Pancreas (tissue), 10 donors: ENCODE measurements around the gene RACGAP1. TPM values are rescaled to one million over a fixed set of nuclear protein-coding genes. Genes with fewer than 3 reads are reported as not detected.

Experiments
- ATAC-seq, 4 donors: fragments of 200-7000 bp; cut with Tn5 transposase; one replicate each; pipeline versions ENCODE4 v1.8.0 to v1.9.1; 2020; ENCODE audit warnings: mild to moderate bottlenecking in 4 of 4, moderate library complexity in 4 of 4
- DNase-seq, 6 donors: peaks; one replicate each; pipeline ENCODE4 v3.0.0-alpha.2; 2020
- FAIRE-seq: peaks from 2 replicates; lab custom pipeline; 2012; peaks lifted over from hg19 to GRCh38; lab: Jason Lieb, UNC
- H3K27ac ChIP-seq, 4 donors: fragments of 200-600 bp; sonication (generic); 1 replicate in 3 of 4; 2 replicates in 1 of 4; pipeline versions ENCODE4 v1.5.0 to v1.8.0; 2020
- H3K27me3 ChIP-seq, 4 donors: fragments of 200-600 bp; one replicate each; pipeline ENCODE4 v1.8.0; 2021
- H3K36me3 ChIP-seq, 3 donors: fragments of 200-600 bp; sonication (generic) in 1 of 3; one replicate each; pipeline versions ENCODE4 v1.5.0 to v1.8.0; 2020 to 2021
- H3K4me1 ChIP-seq, 3 donors: fragments of 200-600 bp; one replicate each; pipeline ENCODE4 v1.8.0; 2021
- H3K4me3 ChIP-seq, 4 donors: fragments of 200-600 bp; sonication (generic) in 2 of 4; one replicate each; pipeline versions ENCODE4 v1.5.0 to v1.8.0; 2020 to 2021
- H3K9me3 ChIP-seq, 4 donors: fragments of 200-600 bp; one replicate each; pipeline ENCODE4 v1.8.0; 2021
- CTCF ChIP-seq, 4 donors: fragments of 200-600 bp; sonication (generic) in 3 of 4; IDR thresholded peaks; one replicate each; pipeline versions ENCODE4 v1.5.0 to v1.8.0; 2021; ENCODE audit warnings: antibody characterized with exemption in 4 of 4
- WGBS, 2 donors: extraction: QIAGEN DNeasy Blood & Tissue Kit; methylation state at CpG; one replicate each; pipeline ENCODE4 v1.1.7; 2013; 5-methylcytosine and 5-hydroxymethylcytosine counted together
- intact Hi-C, 3 donors: fragments of 100-400 bp; cut with DNase I; formaldehyde crosslinking; loops; one replicate each; pipeline versions ENCODE4 v1.11.1 to v1.14.2; 2022
- polyA plus RNA-seq, 2 donors: library from polyadenylated mRNA; stranded (reverse); fragments of 200-250 nt; gene quantifications; one replicate each; pipeline ENCODE4 v1.2.3, GENCODE V29; 2013
- total RNA-seq, 6 donors: library from RNA; stranded (reverse); fragmentation: NEBNext Ultra II Directional in 4 of 6; extraction: Animal tissue kit (Norgen Biotek cat#: 25700) in 4 of 6; gene quantifications; one replicate each; pipeline versions ENCODE4 v1.2.1 to v1.2.4, GENCODE V29; 2021 to 2023
- donor health status: healthy with polysubstance abuse.
- donor health status: DM: no; HTN: no; CAD: no; lungs with moderate emphysema.
- donor health status: DM: no; HTN: no; CAD: no.
- donor health status: control.
- donor health status: control.
- donor health status: Bipolar disorder and iron deficiency.
- donor health status: DM: yes; HTN: yes; CAD: no.
- donor health status: DM: no; HTN: no; CAD: no.
- donor health status: DM: no; HTN: no; CAD: no.
- donor health status: DM: yes; HTN: yes; CAD: no.

The RACGAP1 gene
- total and polyA plus RNA-seq, 8 donors: 0.72 to 6.3 (median 2.4) TPM

- Histone ChIP-seq H3K36me3 (no peaks in the 10 kb centered on the region), H3K27ac (peak overlapping the region in 1 of 4 donors; percentile 62), H3K9me3 (no peaks in the 10 kb centered on the region), H3K4me1 (peaks cover 6 to 11% (median 9%) of the 10 kb centered on the region in 3 donors), H3K27me3 (peaks cover 0 to 5% (median 0%) of the 10 kb centered on the region in 4 donors), H3K4me3 (no peak overlapping the region)
- DNase-seq: no peak
- intact Hi-C loops: no loop called here
- 84 to 88% methylated on average over 17 of the region's 17 CpGs for WGBS, 2 donors
- ATAC-seq: no peak
- no peak for FAIRE-seq
- TF ChIP-seq CTCF (IDR thresholded peaks at IDR 0.05): no peak
Measured at GRCh38 chr12:49963976-49964815, 61.1 kb downstream of the RACGAP1 start.

DNA sequence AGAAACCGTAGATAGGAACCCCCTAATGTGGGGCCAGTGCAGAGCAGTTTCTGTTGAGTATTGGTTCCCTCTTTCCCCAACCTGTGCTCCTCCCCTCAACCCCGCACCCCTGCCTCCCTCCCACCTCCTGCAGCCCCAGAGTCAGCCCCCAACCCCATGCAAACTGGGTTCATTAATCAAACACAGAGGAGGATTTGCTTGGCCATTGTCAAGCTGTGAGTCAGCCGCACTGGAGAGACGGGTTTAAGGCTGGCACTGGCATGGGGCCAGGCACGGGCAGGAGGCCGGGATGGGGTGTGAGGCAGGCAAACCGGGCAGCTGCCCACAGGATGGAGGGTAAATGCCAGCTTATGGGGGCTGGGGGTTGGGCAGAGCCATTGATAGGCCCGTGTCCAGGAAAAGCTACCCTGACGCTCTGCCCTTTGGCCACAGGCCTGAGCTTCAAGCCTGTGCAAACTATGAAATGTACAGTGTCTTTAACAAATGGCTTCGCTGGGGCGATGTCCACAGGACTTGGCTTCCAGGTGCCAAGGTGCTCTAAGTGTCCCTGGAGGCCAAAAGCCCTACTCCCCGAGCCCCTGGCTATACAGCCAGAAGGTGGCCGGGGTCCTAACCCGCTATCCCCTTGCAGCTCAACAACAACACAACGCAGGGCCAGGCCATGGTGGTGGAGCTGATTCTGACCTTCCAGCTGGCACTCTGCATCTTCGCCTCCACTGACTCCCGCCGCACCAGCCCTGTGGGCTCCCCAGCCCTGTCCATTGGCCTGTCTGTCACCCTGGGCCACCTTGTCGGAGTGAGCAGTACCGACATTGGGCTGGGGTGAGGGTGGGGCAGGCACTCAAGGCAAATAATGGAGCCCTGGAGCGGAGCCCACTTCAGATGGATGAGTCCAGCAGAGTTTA lies 62.2 kb downstream of the RACGAP1 start:
- peak overlapping the region in 2 of 4 donors; percentile 55 to 62 for H3K27ac ChIP-seq
- no peak for FAIRE-seq

DNA sequence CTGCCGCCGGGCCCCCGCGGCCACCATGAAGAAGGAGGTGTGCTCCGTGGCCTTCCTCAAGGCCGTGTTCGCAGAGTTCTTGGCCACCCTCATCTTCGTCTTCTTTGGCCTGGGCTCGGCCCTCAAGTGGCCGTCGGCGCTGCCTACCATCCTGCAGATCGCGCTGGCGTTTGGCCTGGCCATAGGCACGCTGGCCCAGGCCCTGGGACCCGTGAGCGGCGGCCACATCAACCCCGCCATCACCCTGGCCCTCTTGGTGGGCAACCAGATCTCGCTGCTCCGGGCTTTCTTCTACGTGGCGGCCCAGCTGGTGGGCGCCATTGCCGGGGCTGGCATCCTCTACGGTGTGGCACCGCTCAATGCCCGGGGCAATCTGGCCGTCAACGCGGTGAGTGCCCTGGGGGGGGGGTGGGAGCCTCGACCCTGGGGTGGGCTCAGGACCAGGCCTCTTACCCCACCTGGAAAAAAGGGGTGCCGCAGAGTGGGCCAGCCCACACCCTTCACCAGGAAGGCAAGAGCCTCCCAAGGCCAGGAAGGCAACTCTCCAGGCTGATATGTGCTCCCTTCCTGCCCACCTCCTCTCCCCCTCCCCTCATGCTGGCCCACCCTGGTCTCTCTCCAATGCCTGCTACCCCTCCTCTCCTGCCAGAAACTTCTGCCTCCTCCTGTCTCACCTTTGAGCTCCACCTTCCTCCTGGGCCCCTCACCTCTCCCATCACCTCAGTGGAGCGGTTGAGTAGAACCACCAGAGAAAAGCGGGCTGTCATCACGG lies 63.1 kb downstream of the RACGAP1 start:
- Histone ChIP-seq H3K4me1 (peaks cover 6 to 11% (median 6%) of the 10 kb centered on the region in 3 donors), H3K4me3 (no peak overlapping the region), H3K9me3 (no peaks in the 10 kb centered on the region), H3K36me3 (no peaks in the 10 kb centered on the region), H3K27ac (peak overlapping the region in 2 of 4 donors; percentile 53 to 62), H3K27me3 (peaks cover 0 to 8% (median 0%) of the 10 kb centered on the region in 4 donors)
- 76 to 78% methylated on average over 32 to 37 of the region's 37 CpGs for WGBS, 2 donors
- no peak for TF ChIP-seq CTCF (IDR thresholded peaks at IDR 0.05)
- ATAC-seq: no peak
- no peak for DNase-seq
- intact Hi-C loops: no loop called here
- FAIRE-seq: no peak

More for the DNA sequence above, 62.2 kb downstream of the RACGAP1 start:
- TF ChIP-seq CTCF (IDR thresholded peaks at IDR 0.05): no peak
- Histone ChIP-seq H3K36me3 (no peaks in the 10 kb centered on the region), H3K9me3 (no peaks in the 10 kb centered on the region), H3K4me3 (no peak overlapping the region), H3K4me1 (peaks cover 6 to 11% (median 9%) of the 10 kb centered on the region in 3 donors), H3K27me3 (peaks cover 0 to 8% (median 0%) of the 10 kb centered on the region in 4 donors)
- DNase-seq: peak; percentile 85 to 97 (median 94)
- ATAC-seq: peak; percentile 68 to 77 (median 72)
- WGBS, 2 donors: 47 to 48% methylated on average over 21 of the region's 21 CpGs
- intact Hi-C loops: no loop called here

GRCh38 chr12:49961111-49961922 lies 64.0 kb downstream of the RACGAP1 start, which contains the start of gene AQP5:
Gene AQP5 (plus strand): TSS chr12:49961872. CDS start chr12:49962018, 146 bp downstream.
- H3K27ac ChIP-seq: peak within 1 kb of the TSS in 2 of 4 donors; percentile 53 to 62
- H3K36me3 ChIP-seq: no peaks in the 10 kb centered on the region
- no peak for FAIRE-seq
- WGBS, 2 donors: 7 to 8% methylated on average over 59 to 111 of the region's 111 CpGs
- DNase-seq: peak in 2 of 6 donors; percentile 33 to 72
- H3K4me1 ChIP-seq: peaks cover 6 to 11% (median 6%) of the 10 kb centered on the region in 3 donors
- ATAC-seq: no peak
- H3K27me3 ChIP-seq: peaks cover 0 to 8% (median 0%) of the 10 kb centered on the region in 4 donors
- intact Hi-C loops: no loop called here
- TF ChIP-seq CTCF (IDR thresholded peaks at IDR 0.05): no peak
- peak within 1 kb of the TSS in 2 of 4 donors; percentile 24 for H3K4me3 ChIP-seq
- no peaks in the 10 kb centered on the region for H3K9me3 ChIP-seq
